Spinal cord (tissue), 10 donors: ENCODE results near the gene TEX28. TPM values are rescaled to one million over a fixed set of nuclear protein-coding genes. Genes with fewer than 3 reads are reported as not detected.
"Not testable (repeated sequence)": the region's sequence is repeated elsewhere in the genome, so short reads cannot be mapped to it uniquely, and the experiment has no call there.

ENCODE experiments used
- DNase-seq, 6 donors: peaks; one replicate each; pipeline versions ENCODE4 v3.0.0 to v3.0.0-alpha.2; 2013 to 2015; ENCODE audit warnings: low spot score in 6 of 6, low read depth in 4 of 6
- H3K27ac ChIP-seq: one replicate; pipeline ENCODE4 v1.5.1; 2013; ENCODE audit warnings: low read depth, low read length, control low read depth
- H3K27me3 ChIP-seq: one replicate; pipeline ENCODE4 v1.6.1; 2013; ENCODE audit warnings: low read length; ENCODE audit not compliant: control insufficient read depth, insufficient read depth
- H3K36me3 ChIP-seq: one replicate; pipeline ENCODE4 v1.6.1; 2013; ENCODE audit warnings: low read length; ENCODE audit not compliant: control insufficient read depth, insufficient read depth
- H3K4me1 ChIP-seq: one replicate; pipeline ENCODE4 v1.6.1; 2013; ENCODE audit warnings: low read length; ENCODE audit not compliant: control insufficient read depth, insufficient read depth
- H3K4me3 ChIP-seq: one replicate; pipeline ENCODE4 v1.5.1; 2013; ENCODE audit warnings: low read depth, low read length, control low read depth
- H3K9me3 ChIP-seq: one replicate; pipeline ENCODE4 v1.6.1; 2013; ENCODE audit warnings: low read length; ENCODE audit not compliant: control insufficient read depth, insufficient read depth
- WGBS: methylation state at CpG from one replicate; pipeline ENCODE4 v1.1.5; 2013; ENCODE audit warnings: missing lambda C conversion rate; ENCODE audit not compliant: insufficient coverage; 5-methylcytosine and 5-hydroxymethylcytosine counted together
- long read RNA-seq, 4 donors: transcript quantifications; one replicate each; lab custom pipeline, GENCODE V29; 2026
- polyA plus RNA-seq, 2 donors: library from polyadenylated mRNA; unstranded; fragments of 120-200 nt; gene quantifications; one replicate each; pipeline ENCODE4 v1.2.1, GENCODE V29; 2013; ENCODE audit not compliant: insufficient read length in 2 of 2
- total RNA-seq, 2 donors: library from RNA; depleted of rRNA in 1 of 2; stranded (reverse); fragments of 120-200 nt in 1 of 2; fragments of >200 nt in 1 of 2; gene quantifications; one replicate each; pipeline versions ENCODE4 v1.2.3 to v1.2.4, GENCODE V29; 2013 to 2014
- donor health status: healthy.

TEX28 gene, protein sequence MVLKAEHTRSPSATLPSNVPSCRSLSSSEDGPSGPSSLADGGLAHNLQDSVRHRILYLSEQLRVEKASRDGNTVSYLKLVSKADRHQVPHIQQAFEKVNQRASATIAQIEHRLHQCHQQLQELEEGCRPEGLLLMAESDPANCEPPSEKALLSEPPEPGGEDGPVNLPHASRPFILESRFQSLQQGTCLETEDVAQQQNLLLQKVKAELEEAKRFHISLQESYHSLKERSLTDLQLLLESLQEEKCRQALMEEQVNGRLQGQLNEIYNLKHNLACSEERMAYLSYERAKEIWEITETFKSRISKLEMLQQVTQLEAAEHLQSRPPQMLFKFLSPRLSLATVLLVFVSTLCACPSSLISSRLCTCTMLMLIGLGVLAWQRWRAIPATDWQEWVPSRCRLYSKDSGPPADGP
- not detected for total RNA-seq
- not detected for polyA plus RNA-seq
- long read RNA-seq, donor 1: 0 reads
- long read RNA-seq, donor 2: 0 reads
- long read RNA-seq, donor 3: 0 reads
- long read RNA-seq, donor 4: 0 reads

DNA sequence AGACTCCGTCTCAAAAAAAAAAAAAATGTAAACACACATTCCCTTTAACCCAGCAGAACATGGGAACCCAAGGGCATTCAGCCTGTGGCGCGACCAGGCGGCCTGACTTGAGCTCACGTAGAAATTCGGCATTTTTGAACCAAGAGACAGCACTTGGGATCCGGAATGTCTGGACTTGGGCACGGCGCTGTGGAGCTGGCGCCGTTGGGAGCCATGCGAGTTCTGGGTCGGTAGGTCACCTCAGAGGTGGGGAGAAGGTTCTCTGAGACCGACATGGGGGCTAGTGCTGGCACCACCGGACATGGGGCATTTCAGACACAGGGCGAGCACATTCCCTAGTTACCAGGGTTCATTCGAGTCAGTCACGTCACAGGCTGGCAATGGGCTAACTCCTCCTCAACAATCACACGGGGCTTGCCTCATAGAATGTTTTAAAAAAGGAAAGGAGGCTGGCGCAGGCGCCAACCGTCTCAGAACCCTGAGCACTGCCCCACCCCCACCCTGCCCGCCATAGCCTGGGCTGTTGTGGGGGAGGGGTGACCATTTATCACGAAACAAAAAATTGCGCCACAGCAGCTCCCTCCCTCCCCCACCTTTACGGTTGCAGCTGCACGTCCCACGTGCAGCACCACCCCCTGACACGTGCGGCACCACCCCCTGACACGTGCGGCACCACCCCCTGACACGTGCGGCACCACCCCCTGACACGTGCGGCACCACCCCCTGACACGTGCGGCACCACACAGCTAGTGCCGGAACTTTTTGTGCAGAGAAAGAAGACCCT lies at the start of gene TEX28:
Gene TEX28 (minus strand): TSS at position 334 of the 784 bp plus-strand sequence. CDS start 3,007 bp downstream, outside the sequence.
- H3K9me3 ChIP-seq: no peaks in the 10 kb centered on the region
- H3K27me3 ChIP-seq: no peaks in the 10 kb centered on the region
- H3K4me1 ChIP-seq: no peaks in the 10 kb centered on the region
- no peaks in the 10 kb centered on the region for H3K36me3 ChIP-seq
- no peak within 1 kb of the TSS for H3K4me3 ChIP-seq
- no peak for DNase-seq
- WGBS: 89% methylated on average over 22 of the region's 39 CpGs
- H3K27ac ChIP-seq: no peak within 1 kb of the TSS

DNA sequence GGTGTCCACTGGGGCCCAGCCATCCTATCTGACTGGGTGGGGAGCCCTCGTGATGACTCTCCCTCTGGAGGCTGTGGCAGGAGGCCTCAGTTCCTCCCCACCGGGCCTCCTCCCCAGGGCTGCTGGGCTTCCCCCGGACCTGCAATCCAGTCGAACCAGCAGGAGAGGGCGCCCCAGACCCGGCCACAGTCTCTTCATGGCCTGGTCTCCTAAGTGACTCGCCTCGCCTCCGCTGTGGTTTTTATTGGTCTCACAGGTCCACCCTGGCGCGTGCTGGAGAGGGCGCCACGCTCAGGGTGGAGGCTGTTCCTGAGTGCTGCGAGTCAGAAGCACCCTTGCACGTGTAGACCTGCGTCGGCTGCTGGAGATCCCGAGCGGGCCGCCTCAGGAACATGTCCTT lies 48.7 kb upstream of the TEX28 start:
- not testable (repeated sequence) for H3K4me3 ChIP-seq, H3K27ac ChIP-seq, H3K27me3 ChIP-seq, H3K4me1 ChIP-seq, H3K9me3 ChIP-seq, DNase-seq, H3K36me3 ChIP-seq
- no CpG with 5 or more reads among the region's 20 CpGs for WGBS

DNA sequence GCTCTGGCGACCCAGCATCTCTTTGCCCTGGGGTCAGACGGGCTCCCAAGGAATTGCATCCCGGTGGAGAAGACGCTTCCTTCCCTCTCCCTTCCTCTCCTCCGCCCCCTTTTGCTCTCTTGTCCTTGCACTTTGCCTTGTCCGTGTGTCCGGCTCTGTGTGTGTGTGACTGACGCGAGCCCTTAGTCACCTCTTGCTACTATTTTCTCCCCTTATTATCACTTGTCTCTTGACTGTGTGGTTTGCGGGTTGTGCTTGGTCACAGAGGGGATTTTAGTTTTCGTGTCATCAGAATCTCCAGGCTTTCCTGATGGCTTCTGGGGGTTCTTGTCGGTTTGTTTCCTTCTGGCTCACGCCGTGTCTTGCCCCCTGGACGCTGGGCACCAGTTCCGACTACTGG lies 48.1 kb upstream of the TEX28 start:
- no CpG with 5 or more reads among the region's 16 CpGs for WGBS
- H3K4me1 ChIP-seq, H3K4me3 ChIP-seq, DNase-seq, H3K27ac ChIP-seq, H3K36me3 ChIP-seq, H3K9me3 ChIP-seq, H3K27me3 ChIP-seq: not testable (repeated sequence)

DNA sequence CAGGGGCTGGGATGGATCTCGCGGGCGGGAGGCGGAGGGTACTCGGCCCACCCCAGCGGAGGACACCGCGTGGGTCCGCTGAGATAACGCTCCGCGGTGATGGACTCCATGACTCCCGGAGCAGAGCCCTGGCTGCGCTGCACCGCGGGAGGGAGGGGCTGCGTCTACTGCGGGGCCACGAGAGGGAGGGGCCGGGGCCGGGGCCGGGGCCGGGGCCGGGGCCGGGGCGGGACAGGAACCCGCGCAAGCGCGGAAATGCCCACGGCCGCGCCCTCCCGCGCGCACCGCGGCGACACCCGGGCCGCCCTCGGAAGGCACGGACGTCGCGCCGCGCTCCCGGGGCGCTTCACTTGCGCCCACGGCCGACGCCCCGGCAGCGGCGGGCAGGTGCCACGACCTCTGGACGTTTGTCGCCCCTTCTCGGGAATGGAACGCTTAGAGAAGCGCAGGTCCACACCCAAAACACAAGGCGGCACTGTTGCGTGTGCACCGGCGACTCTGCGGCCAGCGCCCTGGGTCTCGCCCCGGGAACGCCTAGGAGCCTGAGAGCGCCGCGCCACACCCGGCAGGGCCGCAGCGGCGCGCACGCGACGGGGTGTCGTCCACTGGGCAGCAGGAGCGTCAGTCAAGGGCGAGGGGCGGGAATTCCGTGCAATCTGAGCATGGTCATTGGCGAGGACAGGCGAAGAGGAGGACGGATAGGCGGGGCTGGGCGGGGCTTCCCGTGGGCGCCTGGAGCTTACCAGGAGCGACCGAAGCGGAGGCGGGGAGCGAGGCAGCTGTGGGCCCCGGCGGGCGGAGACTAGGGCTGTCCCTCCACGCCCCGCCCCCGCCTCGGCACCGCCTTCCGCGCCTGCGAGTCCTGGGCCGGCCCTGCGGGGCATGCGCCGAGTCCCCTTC lies 46.7 kb upstream of the TEX28 start:
- not testable (repeated sequence) for H3K9me3 ChIP-seq, H3K27ac ChIP-seq, H3K4me3 ChIP-seq, H3K4me1 ChIP-seq, H3K27me3 ChIP-seq, H3K36me3 ChIP-seq, DNase-seq
- WGBS: no CpG with 5 or more reads among the region's 115 CpGs

DNA sequence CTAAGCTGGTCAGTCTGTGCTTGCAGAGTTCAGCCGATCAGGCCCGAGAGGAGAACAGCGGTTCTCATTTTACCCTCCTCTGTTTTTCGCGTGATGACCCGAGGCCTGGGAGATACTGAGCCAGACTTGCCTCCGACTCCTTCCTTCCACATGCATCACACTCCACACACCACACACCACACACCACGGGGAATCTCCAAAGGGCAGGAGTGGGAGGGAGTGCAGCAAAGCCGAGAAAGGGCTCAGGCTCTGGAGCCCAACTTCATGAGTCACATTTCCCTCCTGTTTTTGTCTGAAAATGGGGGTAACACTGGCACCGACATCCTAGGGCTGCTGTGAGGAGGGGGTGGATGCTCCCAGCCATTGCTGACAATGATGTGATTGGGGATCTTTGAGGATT lies 39.6 kb upstream of the TEX28 start:
- WGBS: 89% methylated on average over 3 of the region's 10 CpGs

DNA sequence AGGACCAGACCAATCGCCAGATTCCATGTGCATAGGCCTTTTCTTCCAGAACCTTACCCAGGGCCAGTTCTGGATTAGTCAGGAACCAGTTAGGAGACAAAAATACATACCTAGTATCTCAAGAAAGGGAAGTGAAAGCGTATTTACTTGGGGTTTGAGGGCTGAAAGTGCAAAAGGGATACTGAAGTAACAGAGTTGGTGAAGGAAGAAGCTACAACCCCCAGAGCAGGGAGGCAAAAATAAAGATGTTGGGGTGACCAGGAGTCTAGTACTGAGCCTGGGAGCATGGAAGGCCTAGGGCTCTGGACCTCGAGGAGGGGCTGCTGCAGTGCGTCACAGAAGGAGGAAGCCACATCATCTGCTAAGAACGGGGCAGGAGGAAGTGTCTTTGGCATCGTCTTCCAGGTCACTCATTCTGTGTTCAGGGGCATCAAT lies 38.9 kb upstream of the TEX28 start:
- H3K9me3 ChIP-seq: no peaks in the 10 kb centered on the region
- H3K36me3 ChIP-seq: no peaks in the 10 kb centered on the region
- H3K27me3 ChIP-seq: no peaks in the 10 kb centered on the region
- no peak overlapping the region for H3K4me3 ChIP-seq
- no peak for DNase-seq
- H3K4me1 ChIP-seq: peaks cover under 1% of the 10 kb centered on the region
- H3K27ac ChIP-seq: no peak overlapping the region
- 70% methylated on average over 4 of the region's 6 CpGs for WGBS

More for the DNA sequence above, 39.6 kb upstream of the TEX28 start:
- H3K27ac ChIP-seq: no peak overlapping the region
- H3K4me3 ChIP-seq: no peak overlapping the region
- no peaks in the 10 kb centered on the region for H3K9me3 ChIP-seq
- no peak for DNase-seq
- H3K4me1 ChIP-seq: no peaks in the 10 kb centered on the region
- H3K36me3 ChIP-seq: no peaks in the 10 kb centered on the region
- no peaks in the 10 kb centered on the region for H3K27me3 ChIP-seq

DNA sequence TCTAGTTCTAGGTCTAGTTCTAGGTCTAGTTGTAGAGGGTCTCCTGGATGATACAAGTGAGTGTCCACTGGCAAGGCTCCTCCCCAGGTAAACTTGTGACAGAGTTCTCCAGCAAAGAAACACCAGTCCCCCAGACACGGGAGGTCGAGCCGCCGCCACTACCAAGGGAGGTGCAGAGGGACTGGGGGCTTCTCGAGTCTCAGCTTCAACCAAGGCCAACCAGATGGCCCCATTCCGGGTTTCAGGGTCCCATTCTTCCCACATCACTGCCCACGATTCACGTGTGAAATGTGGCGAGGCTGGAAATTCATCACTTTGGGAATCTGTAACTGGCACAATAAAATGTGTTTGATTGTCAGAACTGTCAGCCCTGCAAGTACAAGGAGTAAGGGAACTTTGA lies 38.2 kb upstream of the TEX28 start:
- 83% methylated on average over 8 of the region's 9 CpGs for WGBS
- no peaks in the 10 kb centered on the region for H3K27me3 ChIP-seq

DNA sequence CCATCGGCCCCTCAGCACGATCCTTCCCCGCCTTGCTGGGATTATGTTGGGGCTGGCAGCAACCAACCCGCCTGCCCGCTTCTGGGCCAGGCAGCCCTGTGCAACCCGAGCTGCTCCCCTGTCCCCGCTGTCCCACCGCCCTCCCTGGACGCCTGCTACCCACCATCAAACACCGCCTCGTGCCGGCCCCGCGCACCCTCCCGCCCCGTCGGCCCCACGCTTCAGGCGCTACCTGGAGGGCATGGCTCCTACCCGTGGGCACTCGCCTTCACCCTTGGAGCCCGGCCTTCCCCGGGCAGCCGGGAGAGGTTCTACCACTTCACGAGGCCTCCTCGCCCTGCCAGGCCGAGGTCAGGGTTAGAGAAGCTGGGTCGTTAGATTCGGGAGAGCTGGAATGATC lies 37.6 kb upstream of the TEX28 start:
- Histone ChIP-seq H3K36me3 (no peaks in the 10 kb centered on the region), H3K27me3 (no peaks in the 10 kb centered on the region), H3K4me1 (peaks cover 4% of the 10 kb centered on the region), H3K9me3 (no peaks in the 10 kb centered on the region), H3K27ac (no peak overlapping the region), H3K4me3 (no peak overlapping the region)
- WGBS: 90% methylated on average over 29 of the region's 29 CpGs
- DNase-seq: no peak

More for the DNA sequence above, 38.2 kb upstream of the TEX28 start:
- H3K36me3 ChIP-seq: no peaks in the 10 kb centered on the region
- H3K27ac ChIP-seq: no peak overlapping the region
- DNase-seq: no peak
- no peak overlapping the region for H3K4me3 ChIP-seq
- H3K9me3 ChIP-seq: no peaks in the 10 kb centered on the region
- peaks cover 4% of the 10 kb centered on the region for H3K4me1 ChIP-seq

DNA sequence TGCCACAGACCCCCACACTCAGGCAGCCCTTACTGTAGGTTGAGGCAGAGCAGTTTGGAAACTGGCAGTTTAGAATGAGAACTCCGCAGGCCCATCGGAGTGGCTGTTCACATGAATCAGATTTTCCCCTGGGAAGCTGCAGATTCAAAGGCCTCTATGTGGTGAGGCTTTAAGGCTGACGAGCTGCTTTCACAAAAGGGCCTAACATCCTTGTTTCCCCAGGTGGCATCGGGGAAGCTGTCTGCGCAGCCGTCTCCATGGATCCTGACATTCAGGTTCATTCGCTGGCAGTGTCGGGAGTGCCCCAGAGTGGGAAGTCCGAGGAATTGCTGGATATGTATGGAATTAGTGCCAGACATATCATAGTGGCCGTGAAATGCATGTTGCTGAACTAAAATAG lies 34.4 kb upstream of the TEX28 start:
- H3K36me3 ChIP-seq: no peaks in the 10 kb centered on the region
- no peaks in the 10 kb centered on the region for H3K27me3 ChIP-seq
- WGBS: 46% methylated on average over 9 of the region's 10 CpGs
- H3K27ac ChIP-seq: no peak overlapping the region
- H3K4me1 ChIP-seq: peaks cover 8% of the 10 kb centered on the region
- DNase-seq: peak in 1 of 6 donors; percentile 69
- no peak overlapping the region for H3K4me3 ChIP-seq
- no peaks in the 10 kb centered on the region for H3K9me3 ChIP-seq
